Stimulated activated CD8-positive, alpha-beta memory T cell treated with anti-CD3 and anti-CD28 coated beads, Interleukin-12 subunit alpha, Interleukin-12 subunit beta, amount 100 ng/mL, for 4 hours (primary cell): ENCODE results near the gene CAMK2D.

ENCODE experiments used
- DNase-seq: peaks from one replicate; pipeline ENCODE4 v3.0.0-alpha.2; 2020; ENCODE audit warnings: low read depth

CAMK2D gene

GRCh38 chr4:113564493-113564892, 197.0 kb downstream of the CAMK2D start:
- no peak for DNase-seq

- no peak for DNase-seq
These were observed 197.7 kb downstream of the CAMK2D start for GRCh38 chr4:113563691-113564378.

GRCh38 chr4:113561758-113562157, 199.8 kb downstream of the CAMK2D start:
- DNase-seq: no peak

- no peak for DNase-seq
These were observed 200.4 kb downstream of the CAMK2D start for GRCh38 chr4:113561092-113561491.

GRCh38 chr4:113560579-113560978, 201.0 kb downstream of the CAMK2D start:
- DNase-seq: no peak

- no peak for DNase-seq
These were observed 201.6 kb downstream of the CAMK2D start for GRCh38 chr4:113559947-113560346.

- no peak for DNase-seq
These were observed 205.0 kb downstream of the CAMK2D start for GRCh38 chr4:113556382-113557134.

- no peak for DNase-seq
These were observed 205.7 kb downstream of the CAMK2D start for GRCh38 chr4:113555868-113556267.

- DNase-seq: no peak
These were observed 208.5 kb downstream of the CAMK2D start for GRCh38 chr4:113553082-113553481.

- no peak for DNase-seq
These were observed 211.0 kb downstream of the CAMK2D start for GRCh38 chr4:113550510-113550909.

- no peak for DNase-seq
These were observed 213.2 kb downstream of the CAMK2D start for GRCh38 chr4:113548303-113548702.

- peak; percentile 77 for DNase-seq
These were observed 214.0 kb downstream of the CAMK2D start for GRCh38 chr4:113547487-113548042.

GRCh38 chr4:113541933-113542332, 219.6 kb downstream of the CAMK2D start:
- no peak for DNase-seq

- no peak for DNase-seq
These were observed 220.7 kb downstream of the CAMK2D start for GRCh38 chr4:113540859-113541258.

- DNase-seq: no peak
These were observed 222.1 kb downstream of the CAMK2D start for GRCh38 chr4:113539408-113539807.

- no peak for DNase-seq
These were observed 223.9 kb downstream of the CAMK2D start for GRCh38 chr4:113537628-113538027.

GRCh38 chr4:113537203-113537602, 224.3 kb downstream of the CAMK2D start:
- no peak for DNase-seq

- no peak for DNase-seq
These were observed 226.8 kb downstream of the CAMK2D start for GRCh38 chr4:113534711-113535110.

GRCh38 chr4:113531572-113531971, 230.0 kb downstream of the CAMK2D start:
- no peak for DNase-seq

GRCh38 chr4:113528395-113528794, 233.1 kb downstream of the CAMK2D start:
- no peak for DNase-seq

GRCh38 chr4:113525521-113525920, 236.0 kb downstream of the CAMK2D start:
- DNase-seq: no peak

GRCh38 chr4:113524505-113525186, 236.9 kb downstream of the CAMK2D start:
- DNase-seq: no peak

GRCh38 chr4:113524096-113524495, 237.4 kb downstream of the CAMK2D start:
- no peak for DNase-seq
